Measurements from ENCODE around the gene ARG2.

GRCh38 chr14:67674139-67674479 lies 54.4 kb downstream of the ARG2 start:
- TF ChIP-seq CTCF (IDR thresholded peaks at IDR 0.05; ENCODE audit: low read depth, low read length, missing input control) = no peak
- TF ChIP-seq TAF1 (conservative IDR thresholded peaks at IDR 0.05) = no peak
- TF ChIP-seq REST (IDR thresholded peaks at IDR 0.05) = peak; percentile 9
- TF ChIP-seq MAX (IDR thresholded peaks at IDR 0.05) = no peak
- no peak for TF ChIP-seq SP1 (IDR thresholded peaks at IDR 0.05)
- peak; percentile 27 to 28 for TF ChIP-seq RAD21 (IDR thresholded peaks at IDR 0.05)
- TF ChIP-seq ZBTB33 (IDR thresholded peaks at IDR 0.05) = no peak
- peak; percentile 43 for TF ChIP-seq YY1 (IDR thresholded peaks at IDR 0.05)
- TF ChIP-seq JUND (IDR thresholded peaks at IDR 0.05) = no peak
- no peak for TF ChIP-seq EGR1 (IDR thresholded peaks at IDR 0.05; ENCODE audit: low read depth in 2 of 2)
- TF ChIP-seq FOXA1 (IDR thresholded peaks at IDR 0.05) = no peak
- no peak for TF ChIP-seq GABPA (IDR thresholded peaks at IDR 0.05 in 1 of 2, conservative IDR thresholded peaks at IDR 0.05 in 1 of 2)
- TF ChIP-seq HNF4G (IDR thresholded peaks at IDR 0.05) = no peak
- TF ChIP-seq ATF3 (IDR thresholded peaks at IDR 0.05) = no peak

All from liver (tissue), 3 donors.